HepG2 (cell line): Measurements from ENCODE around the gene LEMD1. TPM values are rescaled to one million over a fixed set of nuclear protein-coding genes. Genes with fewer than 3 reads are reported as not detected.

ENCODE experiments used
- ARID4A ChIP-seq: sonication (generic); formaldehyde crosslinking; IDR thresholded peaks from 2 replicates; pipeline ENCODE4 v1.5.0; 2020; ENCODE audit warnings: mild to moderate bottlenecking, missing genetic modification reagents, borderline replicate concordance
- ATF3 ChIP-seq: sonication (generic); formaldehyde crosslinking; IDR thresholded peaks from 2 replicates; pipeline ENCODE4 v1.4.0; 2020; ENCODE audit warnings: missing genetic modification reagents
- BRCA1 ChIP-seq: sonication (generic); formaldehyde crosslinking; IDR thresholded peaks from 2 replicates; pipeline ENCODE4 v1.4.0; 2020; ENCODE audit warnings: missing genetic modification reagents
- EP300 ChIP-seq, 3 experiments: sonication (generic) in 1 of 3; formaldehyde crosslinking in 1 of 3; IDR thresholded peaks; 2 replicates each; pipeline versions ENCODE4 v1.5.1 to v1.6.1; 2011 to 2020; ENCODE audit warnings: low read depth in 2 of 3, low read length in 2 of 3, borderline replicate concordance in 1 of 3, improper control_type of control experiment in 1 of 3, mild to moderate bottlenecking in 1 of 3, missing genetic modification reagents in 1 of 3, moderate library complexity in 1 of 3
- HBP1 ChIP-seq: IDR thresholded peaks from 2 replicates; pipeline ENCODE4 v1.6.1; 2016; ENCODE audit warnings: low read depth, control low read depth
- NFRKB ChIP-seq: fragments of 450-650 bp; IDR thresholded peaks from 2 replicates; pipeline ENCODE4 v1.6.1; 2017
- POLR2AphosphoS5 ChIP-seq: IDR thresholded peaks from 2 replicates; pipeline ENCODE4 v1.6.1; 2012; ENCODE audit warnings: low read depth, low read length
- RERE ChIP-seq: IDR thresholded peaks from 2 replicates; pipeline ENCODE4 v1.6.1; 2016; ENCODE audit warnings: low read depth, missing genetic modification reagents, missing compliant biosample characterization
- THAP11 ChIP-seq: IDR thresholded peaks from 2 replicates; pipeline ENCODE4 v1.6.1; 2016; ENCODE audit warnings: missing biosample characterization, missing genetic modification reagents
- ZBTB1 ChIP-seq: sonication (generic); formaldehyde crosslinking; IDR thresholded peaks from 2 replicates; pipeline ENCODE4 v1.4.0; 2020; ENCODE audit warnings: missing genetic modification reagents, borderline replicate concordance
- ZBTB39 ChIP-seq: sonication (generic); formaldehyde crosslinking; IDR thresholded peaks from 2 replicates; pipeline ENCODE4 v1.5.0; 2020; ENCODE audit warnings: missing genetic modification reagents
- ZFP90 ChIP-seq: sonication (generic); formaldehyde crosslinking; IDR thresholded peaks from 2 replicates; pipeline ENCODE4 v1.8.0; 2022; ENCODE audit warnings: missing genetic modification reagents, mild to moderate bottlenecking, inconsistent platforms, borderline replicate concordance
- ZNF138 ChIP-seq: sonication (generic); formaldehyde crosslinking; IDR thresholded peaks from 2 replicates; pipeline ENCODE4 v1.5.0; 2020; ENCODE audit warnings: mild to moderate bottlenecking, low read depth, missing genetic modification reagents
- ZNF891 ChIP-seq: sonication (generic); formaldehyde crosslinking; IDR thresholded peaks from 2 replicates; pipeline ENCODE4 v1.5.0; 2020; ENCODE audit warnings: mild to moderate bottlenecking, missing genetic modification reagents
- polyA plus RNA-seq, 8 experiments: library from polyadenylated mRNA; depleted of rRNA in 3 of 8; stranded (reverse) in 7 of 8; unstranded in 1 of 8; fragments of >200 nt; fragmentation: Illumina TruSeq in 4 of 8; extraction: Trizol in 4 of 8; gene quantifications; 2 replicates each; pipeline versions ENCODE4 v1.2.1 to v1.2.3, GENCODE V29; 2011 to 2016; ENCODE audit warnings: low read depth in 4 of 8, missing spikeins in 1 of 8, mixed read lengths in 1 of 8; ENCODE audit not compliant: insufficient read depth in 1 of 8
- total RNA-seq, 5 experiments: library from RNA; depleted of rRNA; stranded (reverse); fragments of >200 nt; fragmentation: Illumina TruSeq; extraction: Trizol; gene quantifications; 2 replicates each; pipeline ENCODE4 v1.2.3, GENCODE V29; 2016; ENCODE audit warnings: low read depth in 1 of 5

LEMD1 gene
- total and polyA plus RNA-seq, 2 of the 13 experiments (the other 11 are each of a cell fraction or from before 2014, with no cell fraction given), result 1.4 to 2.3 TPM

GRCh38 chr1:205458777-205459566 lies 37.1 kb upstream of the LEMD1 start (continued):
- TF ChIP-seq BRCA1 (CRISPR knock-in tag), result peak; percentile 74; the same call in 1 of the 2 replicates
- 0 out of 2 replicates have a peak, but pooled peaks have one; percentile 56 for TF ChIP-seq ZFP90 (CRISPR knock-in tag)
- TF ChIP-seq NFRKB, result no peak
- no peak for TF ChIP-seq ZNF138 (CRISPR knock-in tag)
- TF ChIP-seq HBP1 (CRISPR knock-in tag), result 0 out of 2 replicates have a peak, but pooled peaks have one; percentile 42
- no peak for TF ChIP-seq ZBTB39 (CRISPR knock-in tag)
- 0 out of 2 replicates have a peak, but pooled peaks have one; percentile 31 for TF ChIP-seq THAP11 (CRISPR knock-in tag)
- TF ChIP-seq POLR2AphosphoS5, result no peak
- TF ChIP-seq ZBTB1 (CRISPR knock-in tag), result no peak
- TF ChIP-seq ATF3 (CRISPR knock-in tag), result no peak
- no peak for TF ChIP-seq ZNF891 (CRISPR knock-in tag)
- TF ChIP-seq RERE (CRISPR knock-in tag), result no peak
- TF ChIP-seq EP300 (IDR thresholded peaks at IDR 0.05; ENCODE audit: low read depth in 2 of 2, low read length in 2 of 2), result no peak
- TF ChIP-seq EP300 (CRISPR knock-in tag; IDR thresholded peaks at IDR 0.05; ENCODE audit: borderline replicate concordance), result no peak
- TF ChIP-seq ARID4A (CRISPR knock-in tag), result no peak
